ENCODE measurements around the gene HERC4. TPM values are rescaled to one million over a fixed set of nuclear protein-coding genes. Genes with fewer than 3 reads are reported as not detected.

HERC4 gene
- polyA plus RNA-seq, 1 donor from 2014 or later, result 45.6 TPM

DNA sequence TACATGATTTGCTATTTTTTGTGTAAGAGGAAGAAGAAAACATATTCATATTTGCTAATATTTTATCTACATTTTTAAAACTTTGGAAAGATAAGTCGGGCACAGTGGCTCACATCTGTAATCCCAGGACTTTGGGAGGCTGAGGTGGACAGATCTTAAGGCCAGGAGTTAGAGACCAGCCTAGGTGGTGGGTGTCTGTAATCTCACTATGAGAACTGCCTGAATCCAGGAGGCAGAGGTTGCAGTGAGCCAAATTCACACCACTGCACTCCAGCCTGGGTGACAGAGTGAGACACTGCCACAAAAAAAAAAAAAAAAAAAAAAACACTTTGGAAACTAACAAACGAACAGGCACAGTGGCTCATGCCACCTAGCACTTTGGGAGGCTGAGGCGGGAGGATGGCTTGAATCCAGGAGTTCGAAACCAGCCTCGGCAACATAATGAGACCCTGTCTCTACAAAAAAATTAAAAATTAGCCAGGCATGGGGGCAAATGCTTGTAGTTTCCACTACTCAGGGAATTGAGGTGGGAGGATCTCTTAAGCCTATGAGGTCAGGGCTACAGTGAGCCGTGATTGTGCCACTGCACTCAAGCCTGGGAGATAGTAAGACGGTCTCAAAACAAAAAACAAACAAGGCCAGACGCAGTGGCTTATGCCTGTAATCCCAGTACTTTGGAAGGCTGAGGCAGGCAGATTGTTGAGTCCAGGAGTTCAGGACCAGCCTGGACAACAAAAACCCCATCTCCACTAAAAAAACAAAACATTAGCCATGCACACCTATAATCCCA is 25.6 kb downstream of the HERC4 start:
- no peaks in the 10 kb centered on the region for H3K36me3 ChIP-seq (ENCODE audit: insufficient read depth, low read length)
- H3K9me3 ChIP-seq (ENCODE audit: low read length), result no peaks in the 10 kb centered on the region
- H3K27ac ChIP-seq (ENCODE audit: low read length), result no peak overlapping the region
- no peak overlapping the region for H3K4me2 ChIP-seq (ENCODE audit: low read length)
- no peak overlapping the region for H3K4me3 ChIP-seq (ENCODE audit: low read length)
- no peaks in the 10 kb centered on the region for H3F3A ChIP-seq (ENCODE audit: insufficient read depth, low read length, poor library complexity, severe bottlenecking)
- TF ChIP-seq EP300 (conservative IDR thresholded peaks at IDR 0.05; ENCODE audit: poor library complexity, severe bottlenecking) (no peak), RAD21 (conservative IDR thresholded peaks at IDR 0.05) (no peak), TAF1 (IDR thresholded peaks at IDR 0.05; ENCODE audit: low read depth) (no peak), MXI1 (conservative IDR thresholded peaks at IDR 0.05; ENCODE audit: poor library complexity, severe bottlenecking) (no peak), SMC3 (conservative IDR thresholded peaks at IDR 0.05; ENCODE audit: poor library complexity) (no peak), POLR2AphosphoS5 (IDR thresholded peaks at IDR 0.05) (no peak), EZH2 (IDR thresholded peaks at IDR 0.05; ENCODE audit: borderline replicate concordance, insufficient read depth, low read length, poor library complexity, severe bottlenecking) (no peak)
- TF ChIP-seq, protein P1, sequence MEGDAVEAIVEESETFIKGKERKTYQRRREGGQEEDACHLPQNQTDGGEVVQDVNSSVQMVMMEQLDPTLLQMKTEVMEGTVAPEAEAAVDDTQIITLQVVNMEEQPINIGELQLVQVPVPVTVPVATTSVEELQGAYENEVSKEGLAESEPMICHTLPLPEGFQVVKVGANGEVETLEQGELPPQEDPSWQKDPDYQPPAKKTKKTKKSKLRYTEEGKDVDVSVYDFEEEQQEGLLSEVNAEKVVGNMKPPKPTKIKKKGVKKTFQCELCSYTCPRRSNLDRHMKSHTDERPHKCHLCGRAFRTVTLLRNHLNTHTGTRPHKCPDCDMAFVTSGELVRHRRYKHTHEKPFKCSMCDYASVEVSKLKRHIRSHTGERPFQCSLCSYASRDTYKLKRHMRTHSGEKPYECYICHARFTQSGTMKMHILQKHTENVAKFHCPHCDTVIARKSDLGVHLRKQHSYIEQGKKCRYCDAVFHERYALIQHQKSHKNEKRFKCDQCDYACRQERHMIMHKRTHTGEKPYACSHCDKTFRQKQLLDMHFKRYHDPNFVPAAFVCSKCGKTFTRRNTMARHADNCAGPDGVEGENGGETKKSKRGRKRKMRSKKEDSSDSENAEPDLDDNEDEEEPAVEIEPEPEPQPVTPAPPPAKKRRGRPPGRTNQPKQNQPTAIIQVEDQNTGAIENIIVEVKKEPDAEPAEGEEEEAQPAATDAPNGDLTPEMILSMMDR (IDR thresholded peaks at IDR 0.05; ENCODE audit: poor library complexity, severe bottlenecking), result no peak
- TF ChIP-seq, protein P2, sequence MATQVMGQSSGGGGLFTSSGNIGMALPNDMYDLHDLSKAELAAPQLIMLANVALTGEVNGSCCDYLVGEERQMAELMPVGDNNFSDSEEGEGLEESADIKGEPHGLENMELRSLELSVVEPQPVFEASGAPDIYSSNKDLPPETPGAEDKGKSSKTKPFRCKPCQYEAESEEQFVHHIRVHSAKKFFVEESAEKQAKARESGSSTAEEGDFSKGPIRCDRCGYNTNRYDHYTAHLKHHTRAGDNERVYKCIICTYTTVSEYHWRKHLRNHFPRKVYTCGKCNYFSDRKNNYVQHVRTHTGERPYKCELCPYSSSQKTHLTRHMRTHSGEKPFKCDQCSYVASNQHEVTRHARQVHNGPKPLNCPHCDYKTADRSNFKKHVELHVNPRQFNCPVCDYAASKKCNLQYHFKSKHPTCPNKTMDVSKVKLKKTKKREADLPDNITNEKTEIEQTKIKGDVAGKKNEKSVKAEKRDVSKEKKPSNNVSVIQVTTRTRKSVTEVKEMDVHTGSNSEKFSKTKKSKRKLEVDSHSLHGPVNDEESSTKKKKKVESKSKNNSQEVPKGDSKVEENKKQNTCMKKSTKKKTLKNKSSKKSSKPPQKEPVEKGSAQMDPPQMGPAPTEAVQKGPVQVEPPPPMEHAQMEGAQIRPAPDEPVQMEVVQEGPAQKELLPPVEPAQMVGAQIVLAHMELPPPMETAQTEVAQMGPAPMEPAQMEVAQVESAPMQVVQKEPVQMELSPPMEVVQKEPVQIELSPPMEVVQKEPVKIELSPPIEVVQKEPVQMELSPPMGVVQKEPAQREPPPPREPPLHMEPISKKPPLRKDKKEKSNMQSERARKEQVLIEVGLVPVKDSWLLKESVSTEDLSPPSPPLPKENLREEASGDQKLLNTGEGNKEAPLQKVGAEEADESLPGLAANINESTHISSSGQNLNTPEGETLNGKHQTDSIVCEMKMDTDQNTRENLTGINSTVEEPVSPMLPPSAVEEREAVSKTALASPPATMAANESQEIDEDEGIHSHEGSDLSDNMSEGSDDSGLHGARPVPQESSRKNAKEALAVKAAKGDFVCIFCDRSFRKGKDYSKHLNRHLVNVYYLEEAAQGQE (IDR thresholded peaks at IDR 0.05; ENCODE audit: borderline replicate concordance), result no peak
- no peaks in the 10 kb centered on the region for H3K9me2 ChIP-seq (ENCODE audit: insufficient read depth, low read length)
- H3K27me3 ChIP-seq (ENCODE audit: insufficient read depth, low read depth, low read length), result no peaks in the 10 kb centered on the region
- H2AFZ ChIP-seq (ENCODE audit: low read depth, low read length), result no peak overlapping the region
- no peaks in the 10 kb centered on the region for H4K20me1 ChIP-seq (ENCODE audit: insufficient read depth)
- no peaks in the 10 kb centered on the region for H3K79me2 ChIP-seq (replicated peaks; ENCODE audit: insufficient read depth, low read length)
- H3K9ac ChIP-seq (ENCODE audit: low read length), result no peak overlapping the region

DNA sequence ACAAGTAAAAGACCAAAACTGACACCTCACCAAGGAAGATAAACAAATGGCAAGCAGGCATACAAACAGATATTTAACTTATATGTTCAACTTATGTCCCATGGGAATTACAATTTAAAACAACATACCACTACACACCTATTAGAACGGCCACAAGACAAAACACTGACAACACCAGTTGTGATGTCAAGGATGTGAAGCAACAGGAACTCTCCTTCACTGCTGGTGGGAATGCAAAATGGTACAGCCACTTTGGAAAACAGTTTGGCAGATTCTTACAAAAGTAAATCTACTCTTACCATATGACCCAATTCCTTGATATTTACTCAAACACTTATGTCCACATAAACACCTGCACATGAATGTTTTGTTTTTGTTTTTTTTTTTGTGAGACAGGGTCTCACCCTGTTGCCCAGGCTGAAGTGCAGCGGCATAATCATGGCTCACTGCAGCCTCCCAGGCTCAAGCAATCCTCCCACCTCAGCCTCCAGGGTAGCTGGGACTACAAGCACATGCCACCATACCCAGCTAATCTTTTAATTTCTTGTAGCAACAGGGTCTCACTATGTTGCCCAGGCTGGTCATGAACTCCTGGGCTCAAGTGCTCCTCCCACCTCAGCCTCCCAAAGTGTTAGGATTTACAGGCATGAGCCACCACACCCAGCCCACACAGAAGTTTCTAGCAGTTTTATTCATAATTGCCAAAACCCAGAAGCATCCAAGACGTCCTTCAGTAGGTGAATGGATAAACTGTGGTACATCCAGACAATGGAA is 27.3 kb downstream of the HERC4 start:
- no peak overlapping the region for H3K4me3 ChIP-seq (ENCODE audit: low read length)
- no peaks in the 10 kb centered on the region for H3K27me3 ChIP-seq (ENCODE audit: insufficient read depth, low read depth, low read length)
- H3K4me2 ChIP-seq (ENCODE audit: low read length), result no peak overlapping the region
- no peaks in the 10 kb centered on the region for H4K20me1 ChIP-seq (ENCODE audit: insufficient read depth)
- TF ChIP-seq SMC3 (conservative IDR thresholded peaks at IDR 0.05; ENCODE audit: poor library complexity) (no peak), POLR2AphosphoS5 (IDR thresholded peaks at IDR 0.05) (no peak)
- no peak overlapping the region for H3K27ac ChIP-seq (ENCODE audit: low read length)
- no peak overlapping the region for H2AFZ ChIP-seq (ENCODE audit: low read depth, low read length)
- no peaks in the 10 kb centered on the region for H3K36me3 ChIP-seq (ENCODE audit: insufficient read depth, low read length)
- no peaks in the 10 kb centered on the region for H3K79me2 ChIP-seq (replicated peaks; ENCODE audit: insufficient read depth, low read length)
- H3K9ac ChIP-seq (ENCODE audit: low read length), result no peak overlapping the region
- H3K9me2 ChIP-seq (ENCODE audit: insufficient read depth, low read length), result no peaks in the 10 kb centered on the region
- H3F3A ChIP-seq (ENCODE audit: insufficient read depth, low read length, poor library complexity, severe bottlenecking), result no peaks in the 10 kb centered on the region
- H3K9me3 ChIP-seq (ENCODE audit: low read length), result no peaks in the 10 kb centered on the region
